Nephron progenitor cell (in vitro differentiated cells): ENCODE data around the gene AKR1A1.
"Not testable (repeated sequence)": the region's sequence is repeated elsewhere in the genome, so short reads cannot be mapped to it uniquely, and the experiment has no call there.

Source experiments
- DNase-seq: peaks from one replicate; pipeline ENCODE4 v3.0.0; 2021
- H3K27ac Mint-ChIP-seq: 2 replicates; pipeline ENCODE4 v1.8.0; 2021; ENCODE audit warnings: mild to moderate bottlenecking, moderate library complexity, mixed read lengths
- H3K27me3 Mint-ChIP-seq: 2 replicates; pipeline ENCODE4 v1.8.0; 2021; ENCODE audit warnings: mild to moderate bottlenecking, low read depth, mixed read lengths; ENCODE audit not compliant: poor library complexity
- H3K36me3 Mint-ChIP-seq: 2 replicates; pipeline ENCODE4 v1.8.0; 2021; ENCODE audit warnings: low read depth, mixed read lengths
- H3K4me1 Mint-ChIP-seq: 2 replicates; pipeline ENCODE4 v1.8.0; 2021; ENCODE audit warnings: mixed read lengths
- H3K4me3 Mint-ChIP-seq: 2 replicates; pipeline ENCODE4 v1.8.0; 2021; ENCODE audit warnings: mild to moderate bottlenecking, moderate library complexity, mixed read lengths
- H3K9me3 Mint-ChIP-seq: 2 replicates; pipeline ENCODE4 v1.8.0; 2021; ENCODE audit warnings: mild to moderate bottlenecking, moderate library complexity, mixed read lengths
- TF ChIP-seq, protein P1 (sequence below): fragments of 200-600 bp; sonication (generic); IDR thresholded peaks from 2 replicates; pipeline ENCODE4 v1.5.0; 2021; ENCODE audit warnings: antibody characterized with exemption

The AKR1A1 gene

GRCh38 chr1:45522324-45523104 lies 28.1 kb upstream of the AKR1A1 start:
- Mint-ChIP-seq H3K27me3 (no peaks in the 10 kb centered on the region), H3K9me3 (no peaks in the 10 kb centered on the region), H3K27ac (peak overlapping the region; percentile 49), H3K4me1 (peaks cover 48% of the 10 kb centered on the region), H3K4me3 (peak overlapping the region; percentile 97), H3K36me3 (no peaks in the 10 kb centered on the region)
- TF ChIP-seq, protein P1, sequence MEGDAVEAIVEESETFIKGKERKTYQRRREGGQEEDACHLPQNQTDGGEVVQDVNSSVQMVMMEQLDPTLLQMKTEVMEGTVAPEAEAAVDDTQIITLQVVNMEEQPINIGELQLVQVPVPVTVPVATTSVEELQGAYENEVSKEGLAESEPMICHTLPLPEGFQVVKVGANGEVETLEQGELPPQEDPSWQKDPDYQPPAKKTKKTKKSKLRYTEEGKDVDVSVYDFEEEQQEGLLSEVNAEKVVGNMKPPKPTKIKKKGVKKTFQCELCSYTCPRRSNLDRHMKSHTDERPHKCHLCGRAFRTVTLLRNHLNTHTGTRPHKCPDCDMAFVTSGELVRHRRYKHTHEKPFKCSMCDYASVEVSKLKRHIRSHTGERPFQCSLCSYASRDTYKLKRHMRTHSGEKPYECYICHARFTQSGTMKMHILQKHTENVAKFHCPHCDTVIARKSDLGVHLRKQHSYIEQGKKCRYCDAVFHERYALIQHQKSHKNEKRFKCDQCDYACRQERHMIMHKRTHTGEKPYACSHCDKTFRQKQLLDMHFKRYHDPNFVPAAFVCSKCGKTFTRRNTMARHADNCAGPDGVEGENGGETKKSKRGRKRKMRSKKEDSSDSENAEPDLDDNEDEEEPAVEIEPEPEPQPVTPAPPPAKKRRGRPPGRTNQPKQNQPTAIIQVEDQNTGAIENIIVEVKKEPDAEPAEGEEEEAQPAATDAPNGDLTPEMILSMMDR = no peak
- DNase-seq = no peak

DNA sequence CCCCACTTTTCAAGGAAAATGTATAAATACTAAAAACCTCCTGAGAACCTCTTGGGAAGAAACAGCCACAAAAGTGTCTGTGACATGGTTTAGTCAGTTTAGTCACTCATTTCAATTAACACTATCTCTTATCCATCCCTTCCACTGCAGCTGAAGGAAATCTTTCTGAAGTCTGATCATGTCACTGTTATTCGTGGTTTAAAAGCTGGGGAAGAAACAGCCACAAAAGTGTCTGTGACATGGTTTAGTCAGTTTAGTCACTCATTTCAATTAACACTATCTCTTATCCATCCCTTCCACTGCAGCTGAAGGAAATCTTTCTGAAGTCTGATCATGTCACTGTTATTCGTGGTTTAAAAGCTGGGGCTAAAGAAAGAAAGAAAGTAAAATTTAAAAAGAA lies 27.1 kb upstream of the AKR1A1 start:
- H3K9me3 Mint-ChIP-seq, H3K27me3 Mint-ChIP-seq, H3K27ac Mint-ChIP-seq, DNase-seq, H3K36me3 Mint-ChIP-seq, H3K4me3 Mint-ChIP-seq: not testable (repeated sequence)
- H3K4me1 Mint-ChIP-seq = peaks cover 54% of the 10 kb centered on the region

- H3K4me1 Mint-ChIP-seq = peaks cover 53% of the 10 kb centered on the region
- H3K36me3 Mint-ChIP-seq, H3K27ac Mint-ChIP-seq, DNase-seq, H3K9me3 Mint-ChIP-seq, H3K4me3 Mint-ChIP-seq, H3K27me3 Mint-ChIP-seq: not testable (repeated sequence)
Measured at GRCh38 chr1:45523975-45524374, 26.7 kb upstream of the AKR1A1 start.

DNA sequence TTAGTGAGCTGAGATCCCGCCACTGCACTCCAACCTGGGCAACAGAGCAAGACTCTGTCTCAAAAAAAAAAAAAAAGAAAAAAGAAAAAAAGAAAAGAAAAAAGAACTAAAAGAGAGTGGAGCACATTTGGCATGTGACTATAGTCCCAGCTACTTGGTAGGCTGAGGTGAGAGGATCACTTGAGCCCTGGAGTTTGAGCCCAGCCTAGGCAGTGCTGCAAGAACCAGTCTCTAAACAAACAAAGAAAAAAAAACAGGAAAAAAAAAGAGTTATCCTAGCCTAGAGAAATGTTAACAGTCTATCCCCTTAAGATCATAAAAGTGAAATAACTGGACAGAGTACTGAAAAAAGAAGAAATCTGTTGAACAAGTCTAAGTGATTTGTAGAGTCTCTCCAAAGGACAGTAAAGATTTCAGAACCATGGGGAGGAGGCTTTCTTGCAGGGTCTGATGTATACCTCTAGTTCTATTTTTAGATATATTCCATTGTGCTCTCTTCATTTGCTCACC lies 24.4 kb upstream of the AKR1A1 start:
- Mint-ChIP-seq H3K4me3 (no peak overlapping the region), H3K27ac (peak overlapping the region; percentile 13), H3K36me3 (no peaks in the 10 kb centered on the region), H3K4me1 (peaks cover 47% of the 10 kb centered on the region), H3K27me3 (peaks cover 7% of the 10 kb centered on the region), H3K9me3 (no peaks in the 10 kb centered on the region)
- no peak for DNase-seq
- TF ChIP-seq, protein P1 = no peak

GRCh38 chr1:45530632-45531135 lies 19.9 kb upstream of the AKR1A1 start:
- TF ChIP-seq, protein P1 = no peak
- no peak overlapping the region for H3K27ac Mint-ChIP-seq
- H3K36me3 Mint-ChIP-seq = no peaks in the 10 kb centered on the region
- DNase-seq = no peak
- H3K9me3 Mint-ChIP-seq = no peaks in the 10 kb centered on the region
- no peak overlapping the region for H3K4me3 Mint-ChIP-seq
- H3K4me1 Mint-ChIP-seq = peaks cover 23% of the 10 kb centered on the region
- H3K27me3 Mint-ChIP-seq = peaks cover 10% of the 10 kb centered on the region

- no peak overlapping the region for H3K4me3 Mint-ChIP-seq
- H3K27ac Mint-ChIP-seq = no peak overlapping the region
- H3K9me3 Mint-ChIP-seq = no peaks in the 10 kb centered on the region
- no peaks in the 10 kb centered on the region for H3K36me3 Mint-ChIP-seq
- peaks cover 25% of the 10 kb centered on the region for H3K4me1 Mint-ChIP-seq
- TF ChIP-seq, protein P1 = no peak
- peaks cover 10% of the 10 kb centered on the region for H3K27me3 Mint-ChIP-seq
- DNase-seq = no peak
Measured at GRCh38 chr1:45531873-45532272, 18.8 kb upstream of the AKR1A1 start.
